Measurements from ENCODE around the gene FAF1.
A peak's percentile ranks its signal among the peaks of the same experiment; 100 is the strongest.

FAF1 gene

DNA sequence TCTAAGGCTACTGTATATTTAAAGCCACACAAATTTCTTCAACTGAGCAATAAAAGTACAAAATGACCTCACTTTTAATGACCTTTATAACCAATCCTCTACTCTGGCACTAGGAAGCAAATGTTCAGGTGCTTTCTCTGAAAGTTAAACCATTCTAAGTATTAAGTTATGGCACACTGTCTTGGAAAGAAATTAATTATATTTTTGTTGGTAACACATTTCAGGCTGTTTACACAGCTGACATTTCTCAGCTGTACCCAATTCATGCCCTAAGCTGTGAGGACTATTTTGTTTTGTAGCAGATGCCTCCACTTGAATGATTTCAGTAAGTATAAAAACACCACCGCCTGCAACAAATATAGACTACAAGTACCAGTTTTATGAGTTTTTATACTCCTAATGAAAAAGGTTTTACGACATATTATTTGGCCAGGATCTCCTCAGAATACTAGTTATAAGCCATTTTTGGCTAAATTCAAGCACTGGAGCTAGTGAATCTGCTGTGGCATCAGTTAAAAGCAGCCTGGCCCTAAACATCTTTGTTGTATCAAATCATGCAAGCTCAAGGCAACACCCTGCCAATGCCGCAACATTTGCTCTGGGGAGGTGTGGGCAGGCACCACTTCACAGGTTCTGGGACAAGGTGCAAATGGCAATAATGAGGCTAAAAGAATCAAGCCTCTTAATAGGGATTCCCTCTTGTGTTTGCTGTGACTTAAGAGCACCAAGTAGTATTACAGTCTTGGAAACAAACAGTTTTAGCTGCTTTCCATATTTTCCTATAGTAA lies 308.4 kb downstream of the FAF1 start:
- DNase-seq, result no peak
- Mint-ChIP-seq H3K27ac (no peak overlapping the region), H3K4me3 (no peak overlapping the region), H3K27me3 (no peaks in the 10 kb centered on the region), H3K4me1 (no peaks in the 10 kb centered on the region), H3K9me3 (no peaks in the 10 kb centered on the region), H3K36me3 (ENCODE audit: low read depth) (peaks cover 14% of the 10 kb centered on the region)
- ATAC-seq, result no peak

DNA sequence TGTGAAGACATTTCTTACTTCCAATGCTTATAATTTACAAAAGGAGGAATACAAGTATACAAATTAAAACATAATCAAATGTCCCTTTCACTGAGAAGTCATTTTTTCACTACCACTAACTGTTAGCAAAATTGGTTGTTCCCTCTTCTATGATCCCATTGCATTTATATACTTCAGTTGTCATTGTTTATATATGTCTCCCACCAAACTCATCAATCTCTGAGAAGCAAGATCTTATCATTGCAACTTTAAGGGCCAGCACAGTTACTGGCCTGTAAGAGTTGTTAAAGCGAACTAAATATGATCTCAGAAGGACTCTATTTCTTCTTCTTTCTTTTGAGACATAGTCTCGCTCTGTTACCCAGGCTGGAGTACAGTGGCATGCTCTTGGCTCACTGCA lies 313.5 kb downstream of the FAF1 start:
- Mint-ChIP-seq H3K4me3 (no peak overlapping the region), H3K4me1 (no peaks in the 10 kb centered on the region), H3K36me3 (ENCODE audit: low read depth) (peaks cover 13% of the 10 kb centered on the region), H3K27ac (no peak overlapping the region), H3K9me3 (no peaks in the 10 kb centered on the region), H3K27me3 (no peaks in the 10 kb centered on the region)
- DNase-seq (no peak), ATAC-seq (no peak)

DNA sequence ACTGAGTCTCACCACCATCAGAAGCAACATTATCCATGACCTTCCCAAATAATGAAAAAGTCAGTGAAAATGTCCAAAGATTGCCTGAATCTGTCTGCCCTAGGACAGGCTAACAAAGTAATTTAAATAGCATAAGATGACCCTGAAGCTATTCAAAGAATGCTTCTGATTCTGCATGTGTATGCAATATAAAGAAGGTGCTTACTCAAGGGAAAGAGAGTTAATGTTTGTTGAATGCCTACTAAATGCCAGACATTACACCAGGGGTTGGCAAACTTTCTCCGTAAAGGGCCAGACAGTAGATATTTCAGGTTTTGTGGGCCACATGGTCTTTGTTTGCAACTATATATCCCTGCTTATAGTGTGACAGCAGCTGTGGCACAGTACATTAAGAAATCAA lies 314.9 kb downstream of the FAF1 start:
- Mint-ChIP-seq H3K9me3 (no peaks in the 10 kb centered on the region), H3K27ac (no peak overlapping the region), H3K4me1 (no peaks in the 10 kb centered on the region), H3K27me3 (no peaks in the 10 kb centered on the region), H3K4me3 (no peak overlapping the region), H3K36me3 (ENCODE audit: low read depth) (peaks cover 13% of the 10 kb centered on the region)
- DNase-seq (no peak), ATAC-seq (no peak)

DNA sequence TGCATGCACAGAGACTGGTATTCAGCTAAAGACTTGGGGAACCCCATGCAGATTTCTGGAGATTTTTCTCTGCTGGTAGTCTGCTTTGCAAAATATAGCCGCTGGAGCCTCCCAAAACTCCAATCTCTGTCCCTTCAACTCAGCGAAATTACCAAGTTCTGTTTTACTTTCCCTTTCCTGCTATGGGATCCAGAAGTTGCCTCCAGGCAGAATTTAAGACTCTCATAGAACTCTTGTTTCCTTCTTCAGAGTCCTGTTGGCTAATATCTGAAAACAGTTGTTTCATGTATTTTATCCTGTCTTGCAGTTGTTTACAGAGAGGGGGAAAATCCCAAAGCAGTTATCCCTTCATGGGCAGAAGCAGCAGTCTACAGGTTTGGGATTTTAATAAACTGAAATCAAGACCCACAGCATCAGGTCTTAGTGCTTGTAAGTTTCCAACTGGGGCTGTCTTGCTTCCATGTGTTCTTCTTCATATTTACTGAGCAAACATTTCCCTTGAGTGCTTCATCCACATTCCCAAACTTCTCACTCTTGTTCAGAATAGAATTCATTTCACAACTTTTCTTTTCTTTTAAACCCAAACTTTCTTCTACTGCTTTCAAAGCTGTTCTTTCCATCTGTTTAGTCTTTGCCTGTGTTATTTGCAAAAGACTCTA lies 315.5 kb downstream of the FAF1 start:
- Mint-ChIP-seq H3K9me3 (no peaks in the 10 kb centered on the region), H3K4me3 (no peak overlapping the region), H3K27me3 (no peaks in the 10 kb centered on the region), H3K27ac (no peak overlapping the region), H3K4me1 (no peaks in the 10 kb centered on the region), H3K36me3 (ENCODE audit: low read depth) (peaks cover 13% of the 10 kb centered on the region)
- DNase-seq, result no peak
- ATAC-seq, result no peak

DNA sequence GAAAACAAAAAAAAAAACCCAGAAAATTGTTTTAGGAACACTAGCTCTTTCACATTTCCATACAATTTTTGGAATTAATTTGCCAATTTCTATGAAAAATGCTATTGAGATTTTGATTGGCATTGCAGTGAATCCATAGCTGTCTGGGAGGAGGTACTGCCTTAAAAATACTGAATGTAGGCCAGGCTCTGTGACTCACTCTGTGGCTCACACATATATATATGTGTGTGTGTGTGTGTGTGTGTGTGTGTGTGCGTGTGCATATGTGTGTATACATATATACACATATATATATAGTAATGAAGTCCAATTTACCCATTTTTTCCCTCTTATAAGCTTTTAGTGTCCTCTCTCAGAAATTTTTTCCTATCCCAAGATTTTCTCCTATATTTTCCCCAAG lies 322.6 kb downstream of the FAF1 start:
- DNase-seq, result no peak
- Mint-ChIP-seq H3K27ac (no peak overlapping the region), H3K27me3 (no peaks in the 10 kb centered on the region), H3K4me1 (no peaks in the 10 kb centered on the region), H3K9me3 (no peaks in the 10 kb centered on the region), H3K4me3 (no peak overlapping the region), H3K36me3 (ENCODE audit: low read depth) (peaks cover 13% of the 10 kb centered on the region)
- no peak for ATAC-seq

DNA sequence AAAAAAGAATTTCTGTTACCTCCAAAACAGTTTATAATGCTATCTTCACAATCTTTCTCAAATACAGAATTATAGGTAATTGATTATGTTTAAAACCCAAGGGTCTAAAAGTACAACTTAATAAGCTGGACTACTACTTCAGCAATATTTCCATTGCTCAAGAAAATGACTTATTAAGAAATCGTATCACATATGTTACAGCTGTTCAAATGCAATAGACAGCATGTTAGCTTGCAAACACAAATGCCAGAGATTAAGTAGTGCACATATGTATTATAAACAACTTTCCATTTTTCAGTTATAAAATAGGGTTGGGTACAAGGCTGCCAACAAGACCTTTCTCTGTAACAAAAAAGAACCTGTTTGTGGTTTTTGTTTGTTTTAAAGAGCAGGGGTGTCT lies 325.8 kb downstream of the FAF1 start:
- H3K27ac Mint-ChIP-seq, result no peak overlapping the region
- no peaks in the 10 kb centered on the region for H3K9me3 Mint-ChIP-seq
- H3K36me3 Mint-ChIP-seq (ENCODE audit: low read depth), result peaks cover 14% of the 10 kb centered on the region
- no peaks in the 10 kb centered on the region for H3K4me1 Mint-ChIP-seq
- ATAC-seq, result no peak
- no peak for DNase-seq
- no peaks in the 10 kb centered on the region for H3K27me3 Mint-ChIP-seq
- H3K4me3 Mint-ChIP-seq, result no peak overlapping the region

DNA sequence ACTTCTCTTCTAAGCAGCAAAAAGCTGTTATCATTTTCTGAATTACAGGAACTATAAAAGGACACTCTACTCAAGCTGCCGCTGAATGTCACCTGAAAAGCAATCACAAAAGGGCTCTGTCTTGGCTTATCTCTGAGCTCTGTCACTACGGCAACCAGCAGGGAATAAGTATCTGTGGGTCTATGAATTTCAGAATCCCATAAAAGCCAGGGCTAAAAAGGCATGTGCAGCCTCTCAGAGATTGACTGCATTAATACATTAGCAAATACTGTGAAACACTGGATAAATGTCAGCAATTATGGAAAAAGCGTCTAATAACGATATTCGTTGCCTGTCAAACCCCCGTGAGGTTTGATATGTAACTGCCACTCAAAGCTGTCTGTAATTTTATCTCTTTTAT lies 326.6 kb downstream of the FAF1 start:
- Mint-ChIP-seq H3K4me1 (no peaks in the 10 kb centered on the region), H3K27me3 (no peaks in the 10 kb centered on the region)
- ATAC-seq, result no peak

DNA sequence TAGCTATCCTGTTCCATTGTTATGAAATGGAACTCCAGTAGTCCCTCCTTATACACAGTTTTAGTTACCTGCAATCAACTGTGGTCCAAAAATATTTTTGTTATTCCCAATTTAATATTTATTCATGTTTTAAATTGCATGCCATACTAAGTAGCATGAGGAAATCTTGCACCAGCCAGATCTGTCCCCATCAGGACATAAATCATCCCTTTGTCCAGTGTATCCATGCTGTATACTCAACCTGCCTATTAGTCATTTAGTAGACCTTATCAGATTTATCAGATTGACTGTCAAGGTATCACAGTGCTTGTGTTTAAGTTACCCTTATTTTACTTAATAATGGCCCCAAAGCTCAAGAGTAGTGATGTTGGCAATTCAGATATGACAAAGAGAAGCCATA lies 328.9 kb downstream of the FAF1 start:
- Mint-ChIP-seq H3K27me3 (no peaks in the 10 kb centered on the region), H3K27ac (no peak overlapping the region), H3K4me3 (no peak overlapping the region), H3K9me3 (no peaks in the 10 kb centered on the region), H3K36me3 (ENCODE audit: low read depth) (peaks cover 11% of the 10 kb centered on the region), H3K4me1 (no peaks in the 10 kb centered on the region)
- DNase-seq (no peak), ATAC-seq (no peak)

More for the DNA sequence above, 326.6 kb downstream of the FAF1 start:
- DNase-seq, result no peak
- H3K4me3 Mint-ChIP-seq, result no peak overlapping the region
- H3K27ac Mint-ChIP-seq, result no peak overlapping the region
- H3K9me3 Mint-ChIP-seq, result no peaks in the 10 kb centered on the region
- H3K36me3 Mint-ChIP-seq (ENCODE audit: low read depth), result peaks cover 11% of the 10 kb centered on the region

DNA sequence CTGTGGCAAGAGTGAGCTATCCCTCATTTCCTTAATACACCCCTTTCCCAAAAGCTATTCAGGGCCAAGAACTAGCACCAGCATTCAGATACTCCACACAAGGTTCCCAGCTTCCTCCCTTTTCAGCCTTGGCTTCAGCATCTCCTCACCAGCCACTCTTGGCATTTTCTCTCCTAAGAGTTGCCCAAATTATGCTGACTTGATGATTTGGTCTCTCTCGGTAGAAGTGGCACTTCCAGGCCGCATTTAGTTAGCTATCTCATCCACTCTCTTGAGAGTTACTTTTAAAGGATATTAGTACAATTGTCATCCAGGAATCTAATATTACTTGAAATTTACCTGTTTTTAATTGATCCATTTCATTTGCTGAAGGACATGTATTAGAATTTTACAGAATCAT lies 337.8 kb downstream of the FAF1 start:
- Mint-ChIP-seq H3K36me3 (ENCODE audit: low read depth) (peaks cover 18% of the 10 kb centered on the region), H3K9me3 (peaks cover 9% of the 10 kb centered on the region), H3K27ac (no peak overlapping the region), H3K27me3 (no peaks in the 10 kb centered on the region), H3K4me3 (no peak overlapping the region), H3K4me1 (no peaks in the 10 kb centered on the region)
- no peak for DNase-seq
- no peak for ATAC-seq

DNA sequence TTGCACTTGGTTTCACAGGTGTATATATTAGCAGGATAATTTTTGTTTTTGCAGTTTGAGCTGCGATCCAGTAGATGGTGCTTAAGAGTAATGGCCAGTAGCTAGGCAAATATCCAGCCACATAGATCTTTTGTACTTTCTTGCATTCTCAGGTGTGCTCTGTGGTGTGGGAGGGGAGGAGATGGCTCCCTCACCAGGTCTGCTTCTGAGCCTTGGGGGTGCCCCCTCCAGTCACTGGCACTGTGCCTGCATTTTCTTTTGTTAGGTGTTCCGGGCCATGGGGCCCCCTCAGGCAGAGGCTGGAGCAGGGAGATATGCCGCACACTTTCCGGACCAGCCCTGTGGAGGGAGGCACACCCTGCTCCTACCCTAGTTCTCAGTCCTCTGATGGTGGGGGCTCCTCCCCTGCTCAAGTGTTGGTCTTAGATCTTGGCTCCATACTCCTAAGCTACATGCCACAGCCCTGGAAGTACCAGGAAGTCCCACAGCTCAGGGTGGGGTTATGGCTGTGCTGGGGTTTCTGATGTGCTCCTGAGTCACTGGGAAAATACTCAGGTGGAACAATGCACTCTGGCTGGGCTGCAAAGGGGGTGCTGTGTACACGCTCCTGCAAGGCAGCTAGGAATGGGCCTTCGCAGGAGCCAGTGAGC lies 339.3 kb downstream of the FAF1 start:
- ATAC-seq (no peak), DNase-seq (no peak)
- H3K27me3 Mint-ChIP-seq, result no peaks in the 10 kb centered on the region
- H3K4me3 Mint-ChIP-seq, result no peak overlapping the region
- H3K27ac Mint-ChIP-seq, result no peak overlapping the region
- H3K4me1 Mint-ChIP-seq, result no peaks in the 10 kb centered on the region
- peaks cover 18% of the 10 kb centered on the region for H3K36me3 Mint-ChIP-seq (ENCODE audit: low read depth)
- H3K9me3 Mint-ChIP-seq, result peaks cover 9% of the 10 kb centered on the region

DNA sequence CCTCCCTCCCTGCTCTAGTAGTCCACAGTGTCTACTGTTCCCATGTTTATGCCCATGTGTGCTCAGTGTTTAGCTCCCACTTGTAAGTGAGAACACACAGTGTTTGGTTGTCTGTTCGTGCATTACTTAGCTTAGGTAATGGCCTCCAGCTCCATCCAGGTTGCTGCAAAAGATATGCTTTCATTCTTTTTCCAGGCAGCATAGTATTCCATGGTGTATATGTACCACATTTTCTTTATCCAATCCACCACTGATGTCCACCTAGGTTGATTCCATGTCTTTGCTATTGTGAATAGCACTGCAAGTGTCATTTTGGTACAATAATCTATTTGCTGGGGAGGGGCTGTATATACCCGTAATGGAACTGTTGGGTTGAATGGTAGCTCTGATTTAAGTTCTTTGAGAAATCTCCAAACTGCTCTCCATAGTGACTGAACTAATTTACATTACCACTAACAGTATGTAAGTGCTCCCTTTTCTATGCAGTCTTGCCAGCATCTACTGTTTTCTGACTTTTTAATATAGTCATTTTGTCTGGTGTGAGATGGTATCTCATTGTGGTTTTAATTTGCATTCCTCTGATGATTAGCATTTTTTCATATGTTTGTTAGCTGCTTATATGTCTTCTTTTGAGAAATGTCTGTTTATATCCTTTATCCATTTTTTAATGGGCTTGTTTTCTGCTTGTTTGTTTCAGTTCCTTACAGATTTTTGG lies 344.9 kb downstream of the FAF1 start:
- peaks cover 7% of the 10 kb centered on the region for H3K9me3 Mint-ChIP-seq
- H3K27me3 Mint-ChIP-seq, result no peaks in the 10 kb centered on the region
- H3K4me3 Mint-ChIP-seq, result no peak overlapping the region
- H3K27ac Mint-ChIP-seq, result no peak overlapping the region
- H3K36me3 Mint-ChIP-seq (ENCODE audit: low read depth), result peaks cover 16% of the 10 kb centered on the region
- ATAC-seq, result no peak
- no peak for DNase-seq
- H3K4me1 Mint-ChIP-seq, result peaks cover 9% of the 10 kb centered on the region

DNA sequence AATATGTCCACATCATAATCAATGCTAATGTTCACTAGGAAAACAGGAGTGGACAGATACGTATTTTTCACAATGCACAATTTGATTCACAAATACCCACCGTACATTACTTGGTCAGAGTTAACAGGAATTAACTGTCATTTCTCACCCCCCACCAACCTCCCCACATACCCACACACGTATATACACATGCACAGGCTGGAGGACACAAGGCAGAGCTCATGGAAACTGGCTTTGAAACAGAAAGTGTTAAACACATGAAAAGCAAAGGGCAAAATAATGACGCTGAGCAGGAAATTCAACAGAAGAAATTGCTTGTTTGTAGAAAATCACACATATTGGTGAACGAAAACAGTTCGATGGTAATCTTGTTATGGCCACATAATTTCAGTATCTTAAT lies 348.4 kb downstream of the FAF1 start:
- ATAC-seq (peak; percentile 78), DNase-seq (no peak)
- peaks cover 10% of the 10 kb centered on the region for H3K36me3 Mint-ChIP-seq (ENCODE audit: low read depth)
- peaks cover 9% of the 10 kb centered on the region for H3K4me1 Mint-ChIP-seq
- peak overlapping the region; percentile 23 for H3K27ac Mint-ChIP-seq
- H3K9me3 Mint-ChIP-seq, result no peaks in the 10 kb centered on the region
- no peaks in the 10 kb centered on the region for H3K27me3 Mint-ChIP-seq
- no peak overlapping the region for H3K4me3 Mint-ChIP-seq

DNA sequence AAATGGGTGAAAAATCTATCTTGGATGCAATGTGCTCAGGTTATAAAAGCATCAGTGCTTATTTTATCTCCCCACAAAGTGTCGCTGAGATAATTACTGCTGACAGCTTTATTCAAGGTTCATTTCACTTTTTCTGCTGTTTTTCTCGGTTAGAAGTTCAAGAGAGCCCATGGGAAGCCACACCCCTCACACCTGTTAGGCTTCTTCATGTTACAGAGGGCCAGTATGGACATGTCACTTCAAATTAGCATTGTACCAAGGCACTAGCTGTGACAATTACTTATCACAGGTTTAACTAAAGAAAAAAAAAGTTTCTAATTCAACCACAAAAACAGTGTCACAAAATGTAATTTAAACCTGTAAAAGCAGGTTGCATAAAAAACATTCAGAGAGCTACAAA lies 349.5 kb downstream of the FAF1 start:
- no peak for ATAC-seq
- H3K27me3 Mint-ChIP-seq, result no peaks in the 10 kb centered on the region
- H3K4me1 Mint-ChIP-seq, result peaks cover 9% of the 10 kb centered on the region
- no peak overlapping the region for H3K4me3 Mint-ChIP-seq
- no peaks in the 10 kb centered on the region for H3K9me3 Mint-ChIP-seq
- peaks cover 9% of the 10 kb centered on the region for H3K36me3 Mint-ChIP-seq (ENCODE audit: low read depth)
- H3K27ac Mint-ChIP-seq, result no peak overlapping the region
- no peak for DNase-seq

DNA sequence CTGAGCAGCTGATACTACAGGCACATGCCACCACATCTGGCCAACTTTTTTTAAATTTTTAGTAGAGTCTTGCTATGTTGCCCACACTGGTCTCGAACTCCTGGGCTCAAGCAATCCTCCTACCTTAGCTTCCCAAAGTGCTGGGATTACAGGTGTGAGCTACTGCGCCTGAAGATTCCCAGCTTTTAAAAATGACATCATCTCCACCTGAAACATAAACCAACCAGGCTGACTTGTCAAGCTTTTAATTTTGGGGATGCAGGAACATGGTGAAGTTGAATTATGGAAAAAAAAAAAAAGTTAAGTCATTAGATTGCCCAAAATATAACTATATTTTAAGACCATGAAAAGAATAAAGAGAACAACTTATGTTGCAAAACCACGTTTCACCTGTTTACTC lies 350.6 kb downstream of the FAF1 start:
- no peak for ATAC-seq
- Mint-ChIP-seq H3K9me3 (no peaks in the 10 kb centered on the region), H3K27ac (no peak overlapping the region), H3K4me1 (peaks cover 9% of the 10 kb centered on the region), H3K4me3 (no peak overlapping the region), H3K27me3 (no peaks in the 10 kb centered on the region), H3K36me3 (ENCODE audit: low read depth) (peaks cover 4% of the 10 kb centered on the region)
- DNase-seq, result no peak

All from activated naive CD8-positive, alpha-beta T cell treated with anti-CD3 and anti-CD28 coated beads, Interleukin-2, amount 50 U/mL, for 24 hours (primary cell).